OCI-LY7 (cell line): ENCODE results near the gene HOXA7. TPM values are rescaled to one million over a fixed set of nuclear protein-coding genes. Genes with fewer than 3 reads are reported as not detected.

ENCODE experiments used
- BruUV-seq: library from RNA; stranded (reverse); fragments of 400-500 nt; replicated peaks from 2 replicates; lab custom pipeline; 2021; lab: Mats Ljungman, UMichigan
- CTCF ChIA-PET: fragments of 300-600 bp; sonication (Branson Sonifier 250); formaldehyde crosslinking; loops from one replicate; lab custom pipeline; 2022; ENCODE audit warnings: antibody characterized with exemption; ENCODE audit not compliant: unreplicated experiment; lab: Charles Lee
- POLR2A ChIA-PET: fragments of 300-600 bp; sonication (Branson Sonifier 250); formaldehyde crosslinking; loops from one replicate; lab custom pipeline; 2022; ENCODE audit warnings: antibody characterized with exemption; lab: Charles Lee
- DNase-seq: peaks from one replicate; pipeline ENCODE4 v3.0.0-alpha.2; 2015; ENCODE audit warnings: low spot score
- H2AFZ ChIP-seq: fragments of 200-600 bp; sonication (generic), shearing (Covaris generic); 2 replicates; pipeline ENCODE4 v1.6.1; 2014; ENCODE audit warnings: mild to moderate bottlenecking, antibody characterized with exemption, low read length, moderate library complexity
- H3K27ac ChIP-seq: fragments of 200-600 bp; sonication (generic); 2 replicates; pipeline ENCODE4 v1.5.1; 2014; ENCODE audit warnings: mixed run types, low read depth, mild to moderate bottlenecking, moderate library complexity, low read length, inconsistent platforms; ENCODE audit not compliant: poor library complexity, severe bottlenecking
- H3K36me3 ChIP-seq: fragments of 200-600 bp; sonication (generic); 2 replicates; pipeline ENCODE4 v1.6.1; 2014; ENCODE audit warnings: mild to moderate bottlenecking, antibody characterized with exemption, low read length, moderate library complexity, mixed read lengths; ENCODE audit not compliant: insufficient read depth
- H3K4me1 ChIP-seq: fragments of 200-600 bp; sonication (generic); 2 replicates; pipeline ENCODE4 v1.5.1; 2014; ENCODE audit warnings: mild to moderate bottlenecking, low read length; ENCODE audit not compliant: insufficient read depth, poor library complexity, severe bottlenecking
- H3K4me2 ChIP-seq: fragments of 200-600 bp; sonication (generic); 2 replicates; pipeline ENCODE4 v1.6.1; 2014; ENCODE audit warnings: mild to moderate bottlenecking, low read length
- H3K4me3 ChIP-seq: fragments of 200-600 bp; sonication (generic); 2 replicates; pipeline ENCODE4 v1.5.1; 2014; ENCODE audit warnings: mild to moderate bottlenecking, low read depth, low read length; ENCODE audit not compliant: poor library complexity, severe bottlenecking
- H3K79me2 ChIP-seq: fragments of 200-600 bp; sonication (generic); 2 replicates; pipeline ENCODE4 v1.6.1; 2016; ENCODE audit warnings: low read depth, mild to moderate bottlenecking, low read length, moderate library complexity, mixed read lengths; ENCODE audit not compliant: insufficient read depth
- H3K9me2 ChIP-seq: fragments of 200-600 bp; sonication (generic); 2 replicates; pipeline ENCODE4 v1.6.1; 2016; ENCODE audit warnings: mild to moderate bottlenecking, low read length, mixed read lengths; ENCODE audit not compliant: insufficient read depth
- H3K9me3 ChIP-seq: fragments of 200-600 bp; sonication (generic); 2 replicates; pipeline ENCODE4 v1.6.1; 2014; ENCODE audit warnings: mild to moderate bottlenecking, mixed run types, low read length, mixed read lengths
- H4K20me1 ChIP-seq: fragments of 200-600 bp; sonication (generic); 2 replicates; pipeline ENCODE4 v1.6.1; 2014; ENCODE audit warnings: mild to moderate bottlenecking, antibody characterized with exemption, low read length, moderate library complexity, mixed read lengths; ENCODE audit not compliant: insufficient read depth
- CTCF ChIP-seq: fragments of 200-600 bp; sonication (generic); conservative IDR thresholded peaks from 2 replicates; pipeline ENCODE4 v1.5.1; 2014; ENCODE audit warnings: mild to moderate bottlenecking, antibody characterized with exemption, low read length, moderate library complexity, mixed read lengths
- EZH2phosphoT487 ChIP-seq: fragments of 200-600 bp; sonication (generic); IDR thresholded peaks from 2 replicates; pipeline ENCODE4 v1.6.1; 2018; ENCODE audit warnings: low read depth, borderline replicate concordance, mild to moderate bottlenecking, mixed run types, antibody characterized with exemption, low read length, moderate library complexity, mixed read lengths
- intact Hi-C: fragments of 100-400 bp; cut with micrococcal nuclease; formaldehyde crosslinking; loops from one replicate; pipeline ENCODE4 v1.10.0; 2022; ENCODE audit not compliant: unreplicated experiment
- total RNA-seq, 2 experiments: library from RNA; depleted of rRNA in 1 of 2; stranded (reverse); fragments of >200 nt in 1 of 2; shearing (Covaris generic) in 1 of 2; gene quantifications; 2 replicates each; pipeline ENCODE4 v1.2.3, GENCODE V29; 2014 to 2022

HOXA7 gene
- total RNA-seq, 2 experiments from 2014 or later: 1.2 to 6.0 TPM

GRCh38 chr7:27133409-27134231 lies 22.9 kb downstream of the HOXA7 start:
- ChIA-PET POLR2A (no interaction called here), CTCF (no interaction called here)
- no peaks in the 10 kb centered on the region for H3K79me2 ChIP-seq
- peaks cover 4% of the 10 kb centered on the region for H3K4me1 ChIP-seq
- no peaks in the 10 kb centered on the region for H3K36me3 ChIP-seq
- BruUV-seq: no TSS peak
- TF ChIP-seq EZH2phosphoT487 (no peak), CTCF (no peak)
- intact Hi-C loops: no loop called here
- no peaks in the 10 kb centered on the region for H3K9me3 ChIP-seq
- no peak overlapping the region for H3K27ac ChIP-seq
- H3K4me2 ChIP-seq: no peak overlapping the region
- no peaks in the 10 kb centered on the region for H3K9me2 ChIP-seq
- H2AFZ ChIP-seq: no peak overlapping the region
- H4K20me1 ChIP-seq: no peaks in the 10 kb centered on the region
- no peak overlapping the region for H3K4me3 ChIP-seq
- no peak for DNase-seq

- Histone ChIP-seq H3K36me3 (no peaks in the 10 kb centered on the region), H3K4me2 (no peak overlapping the region), H3K4me3 (no peak overlapping the region), H3K4me1 (peaks cover 4% of the 10 kb centered on the region), H3K9me3 (no peaks in the 10 kb centered on the region), H2AFZ (no peak overlapping the region), H3K27ac (no peak overlapping the region), H4K20me1 (no peaks in the 10 kb centered on the region), H3K9me2 (no peaks in the 10 kb centered on the region), H3K79me2 (no peaks in the 10 kb centered on the region)
- CTCF ChIA-PET: no interaction called here
- no TSS peak for BruUV-seq
- intact Hi-C loops: no loop called here
- DNase-seq: no peak
- TF ChIP-seq EZH2phosphoT487 (no peak), CTCF (no peak)
- POLR2A ChIA-PET: interaction anchor here (0.6 kb wide), 1 partner anchor 86 kb away, joined by 8 read pairs; no protein-coding TSS in a partner anchor
Observed at GRCh38 chr7:27132978-27133377, 23.5 kb downstream of the HOXA7 start.

GRCh38 chr7:27132214-27132613 lies 24.3 kb downstream of the HOXA7 start:
- TF ChIP-seq EZH2phosphoT487 (no peak), CTCF (no peak)
- no peak overlapping the region for H3K27ac ChIP-seq
- H3K9me3 ChIP-seq: no peaks in the 10 kb centered on the region
- no peaks in the 10 kb centered on the region for H3K9me2 ChIP-seq
- ChIA-PET POLR2A (interaction anchor here (0.6 to 1.0 kb wide), 2 partner anchors 10 to 85 kb away, joined by 3 to 8 read pairs; no protein-coding TSS in a partner anchor), CTCF (no interaction called here)
- H3K79me2 ChIP-seq: no peaks in the 10 kb centered on the region
- H4K20me1 ChIP-seq: no peaks in the 10 kb centered on the region; the same call in 1 of the 2 replicates
- H3K4me2 ChIP-seq: no peak overlapping the region
- intact Hi-C loops: no loop called here
- peaks cover 4% of the 10 kb centered on the region for H3K4me1 ChIP-seq
- no peak overlapping the region for H3K4me3 ChIP-seq
- H2AFZ ChIP-seq: no peak overlapping the region
- no TSS peak for BruUV-seq
- no peaks in the 10 kb centered on the region for H3K36me3 ChIP-seq
- DNase-seq: no peak
